Endothelial cell of hepatic sinusoid (primary cell): ENCODE results near the gene IYD.

ENCODE experiments used
- in situ Hi-C: cut with HindIII; loops from 2 replicates; pipeline ENCODE4 v1.10.0; 2017; ENCODE audit warnings: low sequenced_read_pairs

Gene IYD

GRCh38 chr6:150368762-150369161 is at the start of gene IYD:
TSS of gene IYD (plus strand) at chr6:150369012. CDS start at chr6:150369032, 20 bp downstream.
- in situ Hi-C loops = loop anchor here (25.0 kb wide), 1 partner anchor 256 kb away; no protein-coding TSS in a partner anchor

GRCh38 chr6:150319924-150320323 is 48.9 kb upstream of the IYD start:
- in situ Hi-C loops = no loop called here

DNA sequence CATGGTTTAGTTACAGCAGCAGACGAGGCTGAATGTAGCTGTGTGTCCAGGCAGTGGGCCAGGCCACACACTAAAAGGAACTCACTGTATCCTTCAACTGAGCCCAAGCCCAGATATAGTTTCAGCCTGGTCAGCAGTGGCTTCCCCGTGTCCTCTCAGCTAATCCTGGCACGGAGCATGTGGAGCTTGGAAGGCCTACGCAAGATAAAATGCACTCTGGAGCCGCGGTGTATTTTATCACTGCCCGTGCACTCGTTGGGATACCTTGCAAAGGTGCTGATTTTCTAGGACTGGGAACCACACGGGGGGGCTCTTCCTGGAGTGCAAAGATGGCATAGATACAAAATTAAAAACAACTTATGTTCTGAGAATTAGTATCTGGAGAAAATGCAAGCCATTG is 48.4 kb upstream of the IYD start:
- in situ Hi-C loops = no loop called here

DNA sequence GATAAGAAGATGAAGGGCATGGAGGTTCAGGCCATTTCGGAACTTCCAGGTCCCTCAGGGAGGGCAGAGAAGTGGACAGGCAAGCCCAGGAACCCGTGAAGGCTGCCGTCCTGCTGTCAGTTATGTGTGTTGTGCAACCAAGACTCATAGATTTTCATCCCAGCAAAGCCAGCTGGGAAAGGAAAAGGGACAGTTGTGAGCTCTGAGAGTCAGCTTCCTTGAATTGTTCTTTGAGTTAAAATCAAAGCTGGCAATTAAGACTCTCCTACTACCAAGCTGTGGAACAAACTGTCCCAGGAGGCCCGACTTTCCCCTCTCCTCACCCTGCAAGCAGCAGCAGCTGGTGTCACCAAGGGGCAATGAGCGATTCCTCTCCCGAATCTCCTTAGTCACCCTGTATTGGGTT is 46.3 kb upstream of the IYD start:
- in situ Hi-C loops = no loop called here

DNA sequence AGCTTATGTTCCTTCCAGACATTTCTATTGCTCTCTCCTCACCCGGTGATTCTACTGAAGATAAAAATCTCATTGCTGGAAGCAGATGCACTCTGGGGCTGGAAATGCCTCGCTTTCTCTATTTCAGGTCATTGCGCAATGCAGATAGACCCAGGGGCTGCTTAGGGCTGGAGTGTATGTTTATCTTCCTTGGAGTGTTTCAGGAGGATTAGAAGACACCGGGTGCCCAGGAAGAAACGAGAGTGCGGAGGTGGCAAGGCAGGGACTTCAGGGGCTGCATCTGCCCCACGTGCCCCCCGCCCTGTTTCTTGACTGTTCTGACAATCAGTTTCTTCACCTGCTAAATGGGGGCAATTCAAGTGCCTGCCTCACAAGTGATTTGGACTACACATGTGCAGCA is 45.6 kb upstream of the IYD start:
- in situ Hi-C loops = no loop called here

DNA sequence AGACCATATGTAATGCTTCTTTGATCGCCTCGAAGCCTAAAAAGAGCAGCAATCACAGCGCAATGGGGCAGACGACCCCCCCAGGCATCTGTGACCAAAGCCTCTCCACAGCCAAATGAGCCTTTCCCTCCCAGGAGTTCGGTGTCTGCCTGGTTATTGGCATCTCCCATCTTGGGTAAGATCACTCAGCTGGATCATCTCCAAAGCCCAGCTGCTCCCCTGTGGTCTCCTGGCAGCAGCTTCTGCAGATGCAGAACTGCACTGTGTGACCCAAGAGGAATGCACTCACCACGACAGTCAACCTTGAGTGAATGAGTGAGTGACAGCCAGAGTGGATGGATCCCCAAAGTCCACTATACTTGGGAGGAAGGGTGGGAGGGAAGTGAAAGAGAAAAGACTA is 44.8 kb upstream of the IYD start:
- in situ Hi-C loops = no loop called here

DNA sequence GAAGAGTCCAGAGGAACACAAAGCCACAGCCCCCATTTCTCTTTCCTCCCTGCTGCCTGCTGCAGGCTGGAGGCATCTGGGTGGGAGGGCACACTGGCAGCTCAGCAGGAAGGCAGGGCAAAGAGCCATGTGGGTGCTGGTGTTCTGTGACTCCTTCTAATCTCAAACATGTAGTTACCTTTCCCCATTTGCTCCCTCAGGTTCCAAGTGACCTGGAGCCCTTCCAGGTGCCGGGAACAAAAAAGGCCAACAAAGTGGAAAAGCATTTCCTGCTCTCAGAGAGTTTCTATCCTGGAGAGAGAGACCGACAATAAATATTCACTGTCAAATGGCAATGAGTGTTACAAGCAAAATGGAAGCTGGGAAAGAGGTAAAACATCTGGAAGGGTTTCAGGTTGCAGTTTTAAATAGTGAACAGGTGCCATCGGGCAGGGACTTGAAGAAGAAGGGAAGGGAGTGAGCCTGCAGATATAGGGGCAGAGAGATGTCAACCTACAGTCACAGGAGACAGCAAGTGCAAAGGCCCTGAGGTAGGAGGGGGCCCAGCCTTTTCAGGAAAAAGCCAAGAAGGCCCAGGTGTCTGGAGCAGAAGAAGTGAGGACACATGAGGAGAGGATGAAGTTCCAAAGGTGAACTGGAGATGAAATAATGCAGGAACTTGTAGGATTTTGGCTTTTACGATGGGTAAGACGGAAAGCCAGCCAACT is 43.6 kb upstream of the IYD start:
- in situ Hi-C loops = no loop called here

DNA sequence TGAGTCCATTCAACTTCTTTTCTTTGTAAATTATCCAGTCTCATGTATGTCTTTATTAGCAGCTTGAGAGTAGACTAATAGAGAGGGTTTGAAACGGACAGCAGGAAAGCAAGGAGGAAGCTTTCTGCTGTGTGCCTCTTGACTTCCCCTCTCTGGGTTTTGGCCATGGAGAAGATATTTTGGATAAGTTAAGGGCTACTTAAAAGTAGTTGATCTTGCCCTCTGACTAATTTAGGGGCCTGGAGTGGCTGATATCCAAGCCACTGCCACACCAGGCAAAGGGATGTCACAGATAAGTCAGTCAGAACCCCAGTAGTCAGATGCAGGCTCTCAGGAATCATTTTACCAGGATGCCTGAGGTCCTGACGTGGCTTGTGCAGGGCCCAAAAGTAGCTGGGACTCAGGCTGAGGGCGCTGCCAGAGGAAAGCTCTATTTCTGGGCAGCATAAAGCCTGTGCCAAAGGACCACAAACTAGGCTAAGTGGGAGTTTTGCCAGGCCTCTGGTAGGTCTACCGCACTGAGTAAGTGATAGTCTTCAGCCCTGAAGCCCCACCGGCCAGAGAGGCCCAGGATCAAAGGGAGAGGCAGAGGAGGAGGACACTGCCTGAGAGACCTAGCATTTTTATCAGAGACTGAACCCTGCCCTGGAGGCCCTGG is 41.6 kb upstream of the IYD start:
- in situ Hi-C loops = no loop called here

DNA sequence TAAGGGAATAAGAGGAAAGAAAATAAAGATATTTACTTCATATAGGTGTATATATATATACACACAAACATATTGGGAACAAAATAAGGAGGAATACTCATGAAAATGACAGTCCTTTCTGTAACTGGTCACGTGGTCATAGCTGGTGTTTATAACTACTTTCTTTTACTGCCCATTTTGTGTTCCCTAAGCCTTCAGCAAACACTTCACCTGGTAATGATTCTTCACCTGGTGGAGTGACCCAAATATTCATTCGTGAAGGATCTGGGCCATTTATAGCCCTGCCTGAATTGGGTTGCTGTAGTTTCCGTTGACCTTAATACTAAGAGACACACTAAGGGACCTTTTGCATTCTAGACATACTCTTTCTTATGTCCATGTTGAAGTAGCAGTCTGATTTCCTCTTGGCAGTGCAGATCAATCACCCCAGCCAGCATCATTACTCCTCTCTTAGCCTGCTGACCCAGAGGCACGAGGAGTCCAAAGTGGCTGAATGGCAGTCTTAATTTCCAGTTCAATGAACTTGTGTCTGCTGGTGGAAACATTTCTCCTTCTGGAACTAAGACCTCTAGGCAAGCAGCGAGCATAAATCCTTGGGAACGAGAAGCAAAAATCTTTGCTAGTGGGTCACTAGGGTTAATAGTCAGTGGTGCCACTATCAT is 39.9 kb upstream of the IYD start:
- in situ Hi-C loops = no loop called here

DNA sequence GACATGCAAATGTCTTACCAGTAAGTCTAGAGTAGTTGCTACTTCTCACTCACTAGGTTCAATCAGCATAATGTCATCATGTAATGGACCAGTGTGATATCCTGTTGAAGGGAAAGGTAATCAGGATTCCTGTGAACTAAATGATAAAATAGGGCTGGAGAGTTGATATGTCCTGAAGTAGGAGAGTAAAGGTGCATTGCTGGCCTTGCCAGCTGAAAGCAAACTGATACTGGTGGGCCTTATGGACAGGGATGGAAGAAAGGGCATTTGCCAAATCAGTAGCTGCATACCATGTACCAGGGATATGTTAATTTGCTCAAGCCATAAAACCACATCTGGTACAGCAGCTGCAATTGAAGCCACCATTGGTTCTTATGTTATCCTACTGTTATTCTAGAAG is 37.5 kb upstream of the IYD start:
- in situ Hi-C loops = no loop called here

GRCh38 chr6:150332939-150333584 is 35.8 kb upstream of the IYD start:
- in situ Hi-C loops = no loop called here

DNA sequence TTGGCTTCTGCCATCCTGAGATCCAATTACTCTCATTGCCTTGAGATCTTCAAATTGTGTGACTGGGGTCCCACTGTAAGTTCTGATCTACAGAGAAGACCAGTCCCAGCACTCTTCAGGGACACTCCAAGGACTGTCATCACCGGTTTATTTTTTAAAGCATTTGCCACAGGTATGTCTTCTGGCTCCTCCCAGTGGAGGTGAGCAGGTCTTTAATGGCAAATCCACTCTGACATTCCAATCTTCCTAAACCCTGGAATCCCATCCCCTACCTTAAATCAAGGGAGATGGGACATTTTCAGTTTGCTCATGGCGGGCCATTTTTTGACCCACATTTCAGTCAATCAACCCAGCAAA is 35.2 kb upstream of the IYD start:
- in situ Hi-C loops = no loop called here

DNA sequence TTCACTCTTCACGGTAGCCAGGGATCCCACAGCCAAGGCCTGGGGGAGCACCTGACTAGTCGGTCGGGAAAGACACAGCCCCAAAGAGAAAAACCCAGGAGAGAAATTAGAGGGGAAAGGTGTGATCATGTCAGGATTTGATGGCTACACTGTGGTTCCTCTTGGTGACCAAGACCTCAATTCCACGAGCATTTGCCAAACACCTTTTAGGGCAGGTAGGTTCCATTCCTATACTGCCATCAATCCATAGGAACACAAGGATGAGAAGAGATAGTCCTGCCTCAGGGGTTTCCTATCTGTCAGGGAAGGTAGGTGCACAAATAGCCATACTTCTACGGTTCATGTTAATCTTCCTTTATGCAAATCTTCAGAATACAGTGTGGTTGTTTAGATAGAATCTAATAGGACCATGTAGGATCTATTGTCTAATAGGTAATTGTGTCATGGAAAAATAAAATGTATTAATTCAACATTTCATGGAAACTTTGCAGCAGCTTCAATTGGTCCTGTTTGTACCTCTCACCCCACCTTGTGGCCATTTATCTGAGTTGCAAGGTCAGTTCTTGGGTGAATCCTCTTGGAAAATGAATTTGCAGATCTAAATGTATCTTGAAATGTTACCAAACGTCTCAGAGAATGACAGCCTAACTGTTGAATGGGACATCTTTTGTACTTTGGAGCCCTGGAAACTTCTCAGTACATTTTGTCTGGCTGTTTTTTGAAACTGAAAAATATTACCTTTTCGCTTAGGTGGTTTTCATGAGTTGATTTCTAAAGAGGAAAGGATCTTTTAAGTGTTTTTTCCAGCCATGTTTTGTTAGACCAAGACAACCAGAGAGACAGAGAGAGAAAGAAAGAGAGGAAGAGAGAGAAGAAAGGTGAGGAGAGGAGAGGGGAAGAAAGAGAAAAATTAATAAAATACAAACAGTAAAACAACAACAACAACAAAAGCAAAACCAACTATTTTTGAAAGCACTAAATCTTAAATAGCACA is 33.7 kb upstream of the IYD start:
- in situ Hi-C loops = no loop called here

DNA sequence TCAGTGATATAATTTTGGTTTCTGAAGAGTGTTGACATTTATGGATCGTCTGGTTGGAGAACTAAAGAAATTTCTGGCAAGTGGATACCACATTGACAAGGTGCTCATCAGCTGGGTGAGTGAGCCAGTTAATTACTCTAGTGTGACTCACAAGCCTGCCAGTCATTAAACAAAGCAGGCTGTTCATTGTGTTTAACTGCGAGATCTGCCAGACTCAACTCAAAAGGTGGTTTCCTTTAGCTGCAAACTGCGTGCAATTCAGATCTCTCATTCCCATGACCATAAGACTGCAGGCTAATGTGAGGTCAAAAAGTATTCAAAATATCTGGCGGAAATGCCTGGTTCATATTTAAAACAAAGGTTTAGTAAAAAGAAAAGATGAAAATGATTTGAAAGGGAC is 32.5 kb upstream of the IYD start:
- in situ Hi-C loops = no loop called here

DNA sequence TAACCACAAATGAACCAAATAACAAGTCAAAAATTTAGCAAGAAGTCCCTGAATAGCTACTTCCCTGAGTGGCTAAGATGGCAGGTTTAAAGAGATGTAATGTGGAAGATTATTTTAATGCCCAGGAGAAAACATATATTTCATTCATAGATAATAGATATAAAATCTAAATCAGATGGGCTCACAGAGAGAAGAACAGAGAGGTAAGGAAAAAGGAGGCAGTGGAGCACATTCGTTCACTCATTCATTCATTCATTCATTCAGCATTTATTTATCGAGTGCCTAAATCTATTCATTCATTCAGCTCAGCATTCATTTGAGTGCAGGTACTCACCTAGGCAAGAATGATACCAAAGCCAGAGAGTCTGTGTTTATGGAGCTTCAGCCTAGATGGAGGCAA is 32.1 kb upstream of the IYD start:
- in situ Hi-C loops = no loop called here

GRCh38 chr6:150342126-150342525 is 26.7 kb upstream of the IYD start:
- in situ Hi-C loops = no loop called here

DNA sequence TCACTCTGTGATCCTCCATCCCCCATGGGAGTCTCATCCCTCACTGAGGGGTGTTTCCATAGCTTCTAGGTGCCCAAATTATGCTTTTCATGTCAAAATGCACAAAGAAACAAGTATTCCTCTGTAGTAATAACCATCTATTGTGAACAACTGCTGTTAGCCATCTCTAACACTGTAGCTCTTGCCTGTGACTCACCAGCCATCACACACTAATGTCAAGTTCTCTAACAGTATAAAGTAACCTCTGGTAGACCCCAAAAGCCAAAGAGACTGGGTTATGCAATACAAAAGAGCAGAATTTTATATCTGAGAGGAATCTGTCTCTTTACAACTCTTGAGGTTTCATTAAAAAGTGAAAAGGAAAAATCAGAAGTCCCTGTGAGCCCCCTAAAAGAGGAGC is 25.4 kb upstream of the IYD start:
- in situ Hi-C loops = no loop called here

- in situ Hi-C loops = no loop called here
Measured at GRCh38 chr6:150345781-150346180, 23.0 kb upstream of the IYD start.

DNA sequence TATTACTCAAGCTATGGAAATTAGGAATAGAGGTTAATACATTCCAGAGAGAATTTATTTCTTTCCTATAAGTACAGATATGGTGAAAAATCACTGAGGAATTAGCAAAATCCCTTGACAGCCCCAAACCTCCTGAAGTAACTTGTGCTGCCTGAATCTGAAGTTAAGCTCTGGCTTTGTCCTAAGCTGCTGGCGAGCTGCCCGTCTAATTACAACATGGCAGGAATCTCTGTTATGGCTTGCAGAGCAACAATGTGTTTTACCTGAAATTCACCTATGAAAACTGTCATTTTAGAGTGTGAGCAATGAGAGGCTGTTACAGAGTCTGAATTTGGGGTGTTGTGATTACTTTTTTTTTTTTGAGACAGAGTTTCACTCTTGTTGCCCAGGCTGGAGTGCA is 22.5 kb upstream of the IYD start:
- in situ Hi-C loops = no loop called here

- in situ Hi-C loops = no loop called here
Measured at GRCh38 chr6:150347845-150348244, 21.0 kb upstream of the IYD start.

- in situ Hi-C loops = no loop called here
Measured at GRCh38 chr6:150349546-150349945, 19.3 kb upstream of the IYD start.
